ENCODE data around the gene FUZ. TPM values are rescaled to one million over a fixed set of nuclear protein-coding genes. Genes with fewer than 3 reads are reported as not detected.
A peak's percentile ranks its signal among the peaks of the same experiment; 100 is the strongest.

FUZ gene
- total RNA-seq, 4 donors from 2014 or later: 10.5 to 28.8 (median 23.3) TPM

GRCh38 chr19:49818649-49819370 is 5.7 kb upstream of the FUZ start:
- no peaks in the 10 kb centered on the region for H3K27me3 ChIP-seq
- peak overlapping the region; percentile 98 to 99 for H3K27ac ChIP-seq
- peak overlapping the region; percentile 83 to 98 for H3K4me3 ChIP-seq
- H3K9me3 ChIP-seq: no peaks in the 10 kb centered on the region
- intact Hi-C loops (cut with DNase I; ENCODE audit: low total_unique reads): no loop called here
- no peak for DNase-seq
- H3K36me3 ChIP-seq: no peaks in the 10 kb centered on the region
- peaks cover 0 to 10% of the 10 kb centered on the region in 2 donors for H3K4me1 ChIP-seq
- TF ChIP-seq POLR2A (IDR thresholded peaks at IDR 0.05): no peak
- TF ChIP-seq, protein P1, sequence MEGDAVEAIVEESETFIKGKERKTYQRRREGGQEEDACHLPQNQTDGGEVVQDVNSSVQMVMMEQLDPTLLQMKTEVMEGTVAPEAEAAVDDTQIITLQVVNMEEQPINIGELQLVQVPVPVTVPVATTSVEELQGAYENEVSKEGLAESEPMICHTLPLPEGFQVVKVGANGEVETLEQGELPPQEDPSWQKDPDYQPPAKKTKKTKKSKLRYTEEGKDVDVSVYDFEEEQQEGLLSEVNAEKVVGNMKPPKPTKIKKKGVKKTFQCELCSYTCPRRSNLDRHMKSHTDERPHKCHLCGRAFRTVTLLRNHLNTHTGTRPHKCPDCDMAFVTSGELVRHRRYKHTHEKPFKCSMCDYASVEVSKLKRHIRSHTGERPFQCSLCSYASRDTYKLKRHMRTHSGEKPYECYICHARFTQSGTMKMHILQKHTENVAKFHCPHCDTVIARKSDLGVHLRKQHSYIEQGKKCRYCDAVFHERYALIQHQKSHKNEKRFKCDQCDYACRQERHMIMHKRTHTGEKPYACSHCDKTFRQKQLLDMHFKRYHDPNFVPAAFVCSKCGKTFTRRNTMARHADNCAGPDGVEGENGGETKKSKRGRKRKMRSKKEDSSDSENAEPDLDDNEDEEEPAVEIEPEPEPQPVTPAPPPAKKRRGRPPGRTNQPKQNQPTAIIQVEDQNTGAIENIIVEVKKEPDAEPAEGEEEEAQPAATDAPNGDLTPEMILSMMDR (IDR thresholded peaks at IDR 0.05): no peak

GRCh38 chr19:49817964-49818648 is 5.0 kb upstream of the FUZ start, which contains the start of gene MED25:
Gene MED25 (plus strand): TSS chr19:49818289. CDS start chr19:49818342, 53 bp downstream.
- no peaks in the 10 kb centered on the region for H3K9me3 ChIP-seq
- intact Hi-C loops (cut with DNase I; ENCODE audit: low total_unique reads): no loop called here

DNA sequence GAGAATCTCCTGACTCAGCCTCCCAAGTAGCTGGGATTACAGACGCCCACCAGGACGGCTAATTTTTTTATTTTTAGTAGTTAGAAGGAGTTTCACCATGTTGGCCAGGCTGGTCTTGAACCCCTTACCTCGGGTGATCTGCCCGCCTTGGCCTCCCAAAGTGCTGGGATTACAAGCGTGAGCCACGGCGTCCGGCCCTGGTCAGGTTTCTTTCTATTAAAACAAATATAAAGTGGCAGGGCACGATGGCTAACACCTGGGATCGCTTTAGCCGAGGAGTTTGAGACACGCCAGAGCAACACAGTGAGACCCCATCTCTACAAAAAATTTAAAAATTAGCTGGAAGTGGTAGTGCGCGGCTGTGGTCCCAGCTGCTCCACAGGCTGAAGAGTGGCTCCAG is 3.5 kb upstream of the FUZ start:
- intact Hi-C loops (cut with DNase I; ENCODE audit: low total_unique reads): no loop called here
- Histone ChIP-seq H3K27ac (peak overlapping the region; percentile 98 to 99), H3K27me3 (no peaks in the 10 kb centered on the region), H3K4me3 (peak overlapping the region; percentile 23 to 98), H3K4me1 (peaks cover 0 to 10% of the 10 kb centered on the region in 2 donors), H3K9me3 (no peaks in the 10 kb centered on the region), H3K36me3 (no peaks in the 10 kb centered on the region)
- TF ChIP-seq POLR2A (IDR thresholded peaks at IDR 0.05): no peak
- TF ChIP-seq, protein P1 (IDR thresholded peaks at IDR 0.05): no peak
- no peak for DNase-seq

More at GRCh38 chr19:49817964-49818648, 5.0 kb upstream of the FUZ start, which contains the start of gene MED25:
- peaks cover 0 to 10% of the 10 kb centered on the region in 2 donors for H3K4me1 ChIP-seq
- peak; percentile 58 to 87 for TF ChIP-seq POLR2A (IDR thresholded peaks at IDR 0.05)
- TF ChIP-seq, protein P1 (IDR thresholded peaks at IDR 0.05): peak; percentile 15 to 74 (median 60)
- no peaks in the 10 kb centered on the region for H3K36me3 ChIP-seq
- peak within 1 kb of the TSS; percentile 98 to 99 for H3K27ac ChIP-seq
- peak within 1 kb of the TSS; percentile 83 to 98 for H3K4me3 ChIP-seq
- H3K27me3 ChIP-seq: no peaks in the 10 kb centered on the region
- peak; percentile 84 to 87 for DNase-seq

GRCh38 chr19:49814010-49814409 is 918 bp upstream of the FUZ start:
- Histone ChIP-seq H3K27ac (peak overlapping the region; percentile 92 to 97), H3K4me3 (peak overlapping the region; percentile 65 to 70), H3K36me3 (no peaks in the 10 kb centered on the region), H3K9me3 (no peaks in the 10 kb centered on the region), H3K27me3 (no peaks in the 10 kb centered on the region), H3K4me1 (peaks cover 0 to 10% of the 10 kb centered on the region in 2 donors)
- DNase-seq: no peak
- TF ChIP-seq, protein P1 (IDR thresholded peaks at IDR 0.05): no peak
- TF ChIP-seq POLR2A (IDR thresholded peaks at IDR 0.05): no peak
- intact Hi-C loops (cut with DNase I; ENCODE audit: low total_unique reads): no loop called here
